Uterus (tissue), 2 donors: ENCODE results near the gene CDH15.

Source experiments
- CTCF ChIP-seq, 4 experiments: fragments of 200-600 bp in 2 of 4; fragments of 450-650 bp in 2 of 4; sonication (generic) in 2 of 4; IDR thresholded peaks; one replicate each; pipeline ENCODE4 v1.5.1; 2016 to 2019; ENCODE audit warnings: antibody characterized with exemption in 4 of 4, mild to moderate bottlenecking in 2 of 4, moderate library complexity in 1 of 4
- POLR2A ChIP-seq, 2 donors: fragments of 450-650 bp; IDR thresholded peaks; one replicate each; pipeline ENCODE4 v1.6.1; 2016; ENCODE audit warnings: antibody characterized with exemption in 2 of 2, mild to moderate bottlenecking in 1 of 2, moderate library complexity in 1 of 2

GRCh38 chr16:89210904-89211515, 39.5 kb downstream of the CDH15 start:
- TF ChIP-seq CTCF (IDR thresholded peaks at IDR 0.05): no peak
- no peak for TF ChIP-seq POLR2A (IDR thresholded peaks at IDR 0.05)
